DMS 273 (cell line): Measurements from ENCODE around the gene CBX1.

Experiments used
- DNase-seq: peaks from one replicate; lab custom pipeline; 2025; ENCODE audit not compliant: unreplicated experiment; lab: John Stamatoyannopoulos, UW

Gene CBX1

DNA sequence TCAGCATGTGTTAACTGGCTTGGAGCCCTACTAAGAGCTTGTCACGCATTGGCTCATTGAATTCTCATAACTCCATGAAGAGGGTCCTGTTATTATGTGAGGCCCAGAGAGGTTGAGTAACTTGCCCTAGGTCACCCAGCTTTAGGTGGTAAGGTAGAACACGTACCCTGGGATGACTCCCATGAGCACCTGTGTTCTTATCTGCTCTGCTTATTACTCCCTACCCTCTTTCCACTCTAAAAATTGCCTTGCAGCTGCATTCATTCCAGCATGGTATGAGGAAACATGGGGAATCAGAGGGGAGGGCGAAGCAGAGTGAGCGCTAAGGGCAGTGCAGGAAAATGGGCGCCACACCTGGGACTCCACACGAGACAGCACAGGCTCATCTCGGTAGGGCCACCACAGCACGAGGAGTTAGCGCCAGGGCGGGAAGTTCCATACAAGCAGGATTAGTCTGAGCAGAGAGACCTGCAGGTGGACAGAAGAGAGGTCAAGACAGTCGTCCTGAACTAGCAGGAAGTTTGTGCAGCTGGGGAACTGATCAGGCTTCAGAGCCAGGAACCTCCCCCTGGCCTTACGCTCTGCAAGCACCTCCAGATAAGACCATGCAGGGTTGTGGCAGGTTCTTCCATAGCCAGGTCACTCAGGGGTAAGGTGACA lies 73.8 kb downstream of the CBX1 start:
- no peak for DNase-seq

DNA sequence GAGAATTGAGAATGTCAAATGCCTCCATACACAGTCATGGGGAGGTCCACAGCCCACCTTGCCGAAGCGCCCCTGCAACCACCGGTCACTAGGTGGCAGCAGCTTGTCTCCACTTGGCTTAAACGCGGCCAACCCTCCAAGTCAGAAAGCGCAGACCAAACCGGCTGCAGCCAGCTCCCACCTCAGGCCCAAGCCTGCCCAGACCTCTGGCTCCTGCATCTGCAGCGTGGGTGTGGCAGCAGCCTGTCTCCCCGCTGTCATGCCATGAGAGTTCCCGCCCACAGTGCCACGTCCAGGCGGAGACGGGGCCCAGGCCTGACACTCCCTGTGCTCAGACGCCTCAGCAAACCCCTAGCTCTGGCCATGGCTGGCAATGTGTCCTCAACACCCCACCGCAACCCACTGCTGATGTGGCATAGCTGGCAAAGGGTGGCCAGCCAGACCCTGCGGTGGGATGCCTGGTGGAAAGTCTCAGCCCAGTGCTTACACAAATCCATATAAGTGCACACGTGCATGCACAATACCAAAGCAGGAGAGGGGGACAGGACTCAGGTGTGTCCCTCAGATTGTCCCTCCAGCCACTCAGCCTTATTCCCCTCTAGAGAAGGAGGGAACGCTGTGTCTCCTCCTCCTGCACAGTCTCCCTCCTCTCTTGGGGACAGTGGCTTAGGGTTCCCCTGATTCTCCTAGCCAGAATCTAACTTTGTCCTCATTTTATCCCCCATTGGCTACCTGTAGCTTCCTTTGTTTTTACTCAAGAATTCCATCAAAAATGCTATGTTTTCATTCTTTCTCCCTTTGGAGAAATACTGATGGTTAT lies 74.6 kb downstream of the CBX1 start:
- peak; percentile 96 for DNase-seq

DNA sequence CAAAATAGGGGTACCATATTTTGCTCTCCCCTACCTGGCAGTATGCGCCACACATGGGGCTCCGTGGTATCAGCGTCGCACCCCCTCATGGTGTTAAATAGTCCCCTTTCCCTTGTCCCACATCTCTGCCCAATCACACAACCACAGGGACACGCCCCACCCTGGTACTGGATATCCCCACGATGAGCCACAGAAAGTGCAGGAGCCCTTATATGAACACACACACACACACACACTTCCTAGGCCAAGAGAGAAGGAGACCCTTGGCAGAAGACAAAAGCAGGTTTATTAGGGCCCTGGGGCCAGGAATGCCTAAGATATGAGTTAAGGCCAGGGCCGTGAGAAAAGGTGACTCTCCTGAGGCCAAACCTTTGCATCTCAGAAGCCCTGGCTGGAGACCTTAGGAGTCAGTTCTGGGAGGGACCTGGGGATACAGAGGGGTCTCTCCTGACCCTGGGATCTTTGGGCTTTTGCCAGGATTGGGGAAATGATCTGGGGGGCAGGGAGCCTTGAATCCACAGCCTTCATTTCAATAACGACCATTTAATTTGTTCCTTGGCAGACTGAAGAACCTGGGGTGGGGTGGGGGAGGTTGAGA lies 75.3 kb downstream of the CBX1 start:
- no peak for DNase-seq

DNA sequence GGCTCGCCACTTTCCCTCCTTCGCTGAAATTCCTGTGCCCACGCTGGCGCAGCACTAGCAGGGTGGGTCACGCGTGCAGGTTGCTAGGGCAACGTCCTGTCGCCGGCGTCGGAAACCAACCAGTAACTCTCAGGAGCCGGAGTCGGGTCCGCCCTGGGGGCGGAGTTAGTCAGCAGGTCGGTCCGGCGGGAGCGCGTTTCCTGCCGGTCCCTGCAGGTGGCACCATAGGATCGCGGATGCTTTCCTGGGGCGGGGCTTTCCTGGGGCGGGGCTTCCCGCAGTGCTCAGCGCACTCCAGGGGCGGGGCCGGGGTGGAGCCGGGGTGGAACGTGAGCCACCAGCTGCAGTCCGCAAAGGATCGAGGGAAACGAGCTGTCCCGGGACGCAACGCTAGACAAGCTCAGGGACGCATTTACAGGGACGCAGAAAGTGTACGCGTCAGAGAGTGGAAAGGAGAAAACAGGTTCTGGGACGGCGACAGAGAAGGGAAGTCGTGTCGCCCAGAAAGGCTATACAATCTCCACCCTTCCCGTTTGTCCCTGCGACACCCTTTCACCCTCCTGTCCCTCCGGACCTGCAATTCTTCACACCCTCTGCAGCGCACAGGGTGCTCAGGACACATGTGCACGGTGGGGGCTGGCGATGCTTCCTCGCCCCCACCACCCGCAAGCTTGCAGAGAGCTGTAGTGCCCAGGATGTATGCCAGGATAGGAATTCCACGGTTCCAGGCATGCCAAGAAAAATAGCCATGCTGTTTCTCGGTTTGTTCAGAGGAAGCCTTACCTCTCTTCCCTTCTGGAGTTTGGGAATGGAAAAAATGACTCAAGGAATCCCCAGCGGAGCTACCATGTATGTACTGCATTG lies 76.0 kb downstream of the CBX1 start:
- DNase-seq: peak; percentile 98

DNA sequence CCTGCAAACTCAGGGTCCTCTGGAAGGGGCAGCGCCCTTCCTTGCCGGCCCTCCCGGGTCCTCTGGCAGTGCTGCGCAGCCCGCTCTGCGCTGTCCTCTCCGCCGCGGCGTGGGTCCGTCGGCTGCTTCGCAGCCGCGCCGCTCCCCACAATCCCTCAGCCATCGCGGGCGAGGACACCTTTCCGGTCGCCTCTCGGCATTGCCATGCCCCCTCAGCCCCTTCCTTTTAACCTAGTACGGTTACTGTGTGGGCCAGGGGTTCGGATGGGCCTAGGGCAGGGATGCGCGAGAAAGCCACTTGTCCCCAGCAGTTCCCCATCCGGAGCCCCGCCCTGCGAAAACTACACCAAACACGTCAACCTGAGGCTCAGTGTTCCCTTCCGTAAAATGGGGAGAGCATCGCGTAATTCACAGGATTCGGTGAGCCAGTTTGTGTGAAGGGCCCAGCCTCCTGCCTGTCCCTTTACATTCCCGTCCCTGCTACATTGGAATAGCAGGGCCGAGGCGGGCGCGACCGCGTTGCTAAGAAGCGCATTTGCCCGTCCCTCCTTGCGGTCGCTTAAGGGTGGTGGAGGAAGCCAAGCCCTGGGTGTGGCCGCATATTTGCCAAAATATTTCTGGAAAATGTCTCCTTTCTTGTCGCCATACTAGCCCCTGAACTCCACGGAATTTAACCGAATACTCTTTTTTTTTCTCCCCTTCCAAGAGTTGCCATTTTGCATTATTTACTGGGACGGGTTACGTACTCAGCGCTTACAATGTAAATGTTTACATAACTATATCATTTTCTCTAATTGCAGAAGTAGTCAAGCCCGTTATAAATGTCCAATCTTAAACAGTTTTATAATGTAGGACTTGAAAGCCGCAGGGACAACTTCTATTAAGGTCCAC lies 76.9 kb downstream of the CBX1 start:
- DNase-seq: peak; percentile 84

DNA sequence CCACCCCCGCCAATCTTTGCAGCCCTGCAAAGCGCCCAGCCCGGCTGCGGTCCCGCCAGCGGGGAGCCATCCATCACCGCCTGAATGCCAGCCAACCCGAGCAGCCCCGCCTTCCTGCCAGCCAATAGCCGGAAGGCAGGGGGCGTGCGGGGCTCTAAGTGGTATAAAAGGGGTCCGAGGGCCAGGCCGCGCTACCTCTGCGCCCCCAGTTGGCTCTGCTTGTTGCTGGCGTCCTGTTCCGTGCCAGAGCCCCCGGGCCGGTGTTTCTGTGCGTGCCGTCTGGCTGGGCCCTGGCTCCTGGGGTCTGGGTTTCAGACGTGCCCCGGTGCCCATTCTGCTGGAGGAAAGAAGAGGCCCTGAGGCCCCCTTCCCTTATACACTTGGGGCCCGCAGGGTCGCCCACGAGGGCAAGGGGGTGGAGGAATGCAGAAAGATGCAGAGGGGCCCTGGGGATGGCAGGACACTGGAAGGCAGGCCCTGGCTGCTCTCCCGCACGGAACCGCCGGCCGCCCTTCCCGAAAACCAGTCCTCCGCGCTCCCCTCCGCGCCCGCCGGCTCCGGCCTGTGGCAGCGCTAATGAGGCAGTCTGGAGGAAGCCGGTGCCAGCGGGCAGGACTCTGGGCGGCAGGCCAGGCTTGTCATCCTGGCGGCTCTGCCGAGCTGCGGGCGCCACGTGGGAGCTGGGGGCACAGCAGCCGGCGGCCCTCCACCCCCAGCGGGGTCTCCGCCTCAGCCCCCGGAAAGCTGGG lies 77.7 kb downstream of the CBX1 start:
- DNase-seq: peak; percentile 96

DNA sequence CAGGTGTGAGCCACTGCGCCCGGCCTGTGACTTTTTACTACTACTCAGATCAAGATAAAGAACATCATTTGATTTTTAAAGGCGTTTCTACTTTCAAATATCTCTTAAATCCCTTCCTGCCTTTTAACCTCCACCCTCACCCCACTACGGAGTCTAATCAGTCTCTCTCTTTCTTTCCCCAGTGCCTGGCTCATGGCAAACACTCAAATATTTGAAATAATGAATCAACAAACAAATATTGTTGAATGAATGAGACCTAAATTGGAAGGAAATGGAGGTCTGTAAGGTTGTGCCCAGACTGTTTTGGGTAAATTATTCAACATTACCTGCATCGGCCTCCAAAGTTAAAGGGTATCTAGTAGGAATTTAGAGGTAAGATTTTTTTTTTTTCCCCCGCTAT lies 78.4 kb downstream of the CBX1 start:
- DNase-seq: no peak

DNA sequence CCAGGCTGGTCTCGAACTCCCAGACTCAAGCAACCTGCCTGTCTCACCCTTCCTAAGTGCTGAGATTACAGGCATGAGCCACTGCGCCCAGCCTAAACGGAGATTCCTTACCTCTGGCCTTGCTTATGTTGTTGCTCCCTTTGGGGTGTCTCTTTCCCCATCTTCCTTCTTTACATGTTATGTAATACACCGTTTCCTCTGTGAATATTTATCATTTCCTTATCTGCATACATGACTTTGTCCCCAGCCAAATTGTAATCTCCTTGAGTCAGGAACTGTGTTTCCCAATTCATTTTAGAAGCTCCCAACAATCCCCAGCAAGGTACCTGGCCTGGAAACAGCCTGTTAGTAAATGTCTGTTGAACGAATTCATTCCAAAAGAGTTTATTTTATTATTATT lies 79.3 kb downstream of the CBX1 start:
- no peak for DNase-seq
